Osteoblast (primary cell): ENCODE data around the gene FAM53A. TPM values are rescaled to one million over a fixed set of nuclear protein-coding genes. Genes with fewer than 3 reads are reported as not detected.

Source experiments
- DNase-seq: peaks from one replicate; pipeline ENCODE4 v3.0.0; 2011; ENCODE audit warnings: low spot score, mixed read lengths; ENCODE audit not compliant: insufficient read length; ENCODE audit errors: missing footprints
- H2AFZ ChIP-seq: 2 replicates; pipeline ENCODE4 v1.6.0; 2011; ENCODE audit warnings: mild to moderate bottlenecking, low read length
- H3K27ac ChIP-seq: 2 replicates; pipeline ENCODE4 v1.5.1; 2011; ENCODE audit warnings: mild to moderate bottlenecking, low read depth, low read length, moderate library complexity
- H3K27me3 ChIP-seq: 2 replicates; pipeline ENCODE4 v1.6.0; 2012; ENCODE audit warnings: mild to moderate bottlenecking, control low read depth, inconsistent platforms, low read length, moderate library complexity; ENCODE audit not compliant: insufficient read depth
- H3K36me3 ChIP-seq: 2 replicates; pipeline ENCODE4 v1.5.1; 2011; ENCODE audit warnings: mild to moderate bottlenecking, low read length, control low read depth, moderate library complexity; ENCODE audit not compliant: insufficient read depth
- H3K4me1 ChIP-seq: 2 replicates; pipeline ENCODE4 v1.5.1; 2011; ENCODE audit warnings: mild to moderate bottlenecking, low read length, control low read depth, moderate library complexity; ENCODE audit not compliant: insufficient read depth
- H3K4me2 ChIP-seq: 2 replicates; pipeline ENCODE4 v1.6.0; 2011; ENCODE audit warnings: mild to moderate bottlenecking, low read length; ENCODE audit not compliant: insufficient read depth
- H3K4me3 ChIP-seq: fragments of 200-600 bp; sonication (generic); 3 replicates; pipeline ENCODE4 v1.5.1; 2012; ENCODE audit warnings: mild to moderate bottlenecking, low read length, inconsistent platforms; ENCODE audit not compliant: insufficient read depth
- H3K79me2 ChIP-seq: 2 replicates; pipeline ENCODE4 v1.6.0; 2012; ENCODE audit warnings: mild to moderate bottlenecking, low read length, control low read depth, inconsistent platforms; ENCODE audit not compliant: insufficient read depth
- H3K9me3 ChIP-seq: 2 replicates; pipeline ENCODE4 v1.5.1; 2011; ENCODE audit warnings: low read depth, low read length, control low read depth
- H4K20me1 ChIP-seq: 2 replicates; pipeline ENCODE4 v1.6.0; 2012; ENCODE audit warnings: mild to moderate bottlenecking, low read length, control low read depth; ENCODE audit not compliant: insufficient read depth
- CTCF ChIP-seq: IDR thresholded peaks from 2 replicates; pipeline ENCODE4 v1.5.1; 2011; ENCODE audit warnings: mild to moderate bottlenecking, low read depth, low read length, moderate library complexity; ENCODE audit errors: extremely low read depth
- total RNA-seq: library from RNA; depleted of rRNA; stranded (reverse); fragments of >200 nt; gene quantifications from 2 replicates; pipeline ENCODE4 v1.2.3, GENCODE V29; 2012

The FAM53A gene
- total RNA-seq, 1 donor, result 4.3 TPM

- peak; percentile 41 for DNase-seq
- Histone ChIP-seq H3K27ac (no peak overlapping the region), H3K36me3 (peaks cover 15% of the 10 kb centered on the region), H3K9me3 (no peaks in the 10 kb centered on the region), H4K20me1 (no peaks in the 10 kb centered on the region), H3K79me2 (no peaks in the 10 kb centered on the region), H2AFZ (no peak overlapping the region), H3K4me1 (peaks cover 8% of the 10 kb centered on the region), H3K27me3 (no peaks in the 10 kb centered on the region), H3K4me3 (no peak overlapping the region), H3K4me2 (no peak overlapping the region)
- TF ChIP-seq CTCF, result no peak
Measured at GRCh38 chr4:1686440-1687036, 2.4 kb upstream of the FAM53A start.

- Histone ChIP-seq H3K4me3 (no peak overlapping the region), H3K27ac (no peak overlapping the region), H3K79me2 (no peaks in the 10 kb centered on the region), H3K36me3 (peaks cover 5% of the 10 kb centered on the region), H3K9me3 (no peaks in the 10 kb centered on the region), H3K4me1 (peaks cover 8% of the 10 kb centered on the region), H2AFZ (no peak overlapping the region), H4K20me1 (no peaks in the 10 kb centered on the region), H3K27me3 (no peaks in the 10 kb centered on the region), H3K4me2 (peak overlapping the region; percentile 81)
- TF ChIP-seq CTCF, result no peak
- peak; percentile 30 for DNase-seq
Measured at GRCh38 chr4:1685235-1686150, 1.4 kb upstream of the FAM53A start.

GRCh38 chr4:1684506-1685234 lies 557 bp upstream of the FAM53A start:
- peak; percentile 53 for DNase-seq
- TF ChIP-seq CTCF, result no peak
- Histone ChIP-seq H3K79me2 (no peaks in the 10 kb centered on the region), H3K36me3 (peaks cover 2% of the 10 kb centered on the region), H3K4me3 (peak overlapping the region; percentile 74), H2AFZ (no peak overlapping the region), H4K20me1 (no peaks in the 10 kb centered on the region), H3K27me3 (no peaks in the 10 kb centered on the region), H3K27ac (no peak overlapping the region), H3K4me2 (peak overlapping the region; percentile 81), H3K4me1 (peaks cover 8% of the 10 kb centered on the region), H3K9me3 (no peaks in the 10 kb centered on the region)
